NCI-H2029 treated with DMSO at 0.1 percent for 48 hours (cell line): Measurements from ENCODE around the gene CCDC107.
"Not testable (repeated sequence)": the region's sequence is repeated elsewhere in the genome, so short reads cannot be mapped to it uniquely, and the experiment has no call there.

Source experiments
- DNase-seq: peaks from one replicate; lab custom pipeline; 2025; lab: John Stamatoyannopoulos, UW

The CCDC107 gene

DNA sequence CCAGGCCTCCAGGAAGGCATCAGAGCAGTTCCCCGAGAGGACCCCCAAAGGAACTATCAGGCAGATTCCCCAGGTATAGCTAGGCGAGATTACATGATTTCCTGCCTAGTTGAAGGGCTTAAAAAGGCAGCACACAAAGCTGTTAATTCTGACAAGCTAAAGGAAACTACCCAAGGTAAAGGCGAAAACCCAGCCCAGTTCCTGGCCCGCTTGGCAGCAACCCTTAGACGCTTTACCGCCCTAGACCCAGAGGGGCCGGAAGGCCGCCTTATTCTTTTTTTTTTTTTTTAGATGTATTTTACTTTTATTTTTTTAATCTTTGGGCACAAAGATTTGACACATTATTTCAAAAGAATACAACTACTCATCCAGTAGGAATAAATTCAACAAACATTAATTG lies 19.3 kb upstream of the CCDC107 start:
- not testable (repeated sequence) for DNase-seq

DNA sequence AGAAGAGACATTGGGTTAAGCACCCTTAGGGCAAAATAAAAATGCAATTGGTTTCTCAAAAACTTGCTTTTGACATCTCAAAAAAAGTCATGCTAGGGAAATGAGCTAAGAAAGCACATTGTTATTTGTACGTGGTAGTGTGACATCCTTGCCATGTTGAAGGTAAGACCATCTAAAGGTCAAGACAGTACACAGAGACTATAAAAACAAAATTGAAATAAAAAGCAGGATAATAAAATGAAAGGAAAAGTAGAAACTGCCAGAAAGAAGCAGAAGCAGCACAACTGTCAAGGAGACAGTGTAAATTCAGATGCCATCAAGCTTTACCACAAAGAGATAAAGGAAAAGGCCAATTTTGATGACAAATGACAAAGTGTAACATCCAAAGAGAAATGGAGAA lies 18.9 kb upstream of the CCDC107 start:
- DNase-seq: not testable (repeated sequence)

DNA sequence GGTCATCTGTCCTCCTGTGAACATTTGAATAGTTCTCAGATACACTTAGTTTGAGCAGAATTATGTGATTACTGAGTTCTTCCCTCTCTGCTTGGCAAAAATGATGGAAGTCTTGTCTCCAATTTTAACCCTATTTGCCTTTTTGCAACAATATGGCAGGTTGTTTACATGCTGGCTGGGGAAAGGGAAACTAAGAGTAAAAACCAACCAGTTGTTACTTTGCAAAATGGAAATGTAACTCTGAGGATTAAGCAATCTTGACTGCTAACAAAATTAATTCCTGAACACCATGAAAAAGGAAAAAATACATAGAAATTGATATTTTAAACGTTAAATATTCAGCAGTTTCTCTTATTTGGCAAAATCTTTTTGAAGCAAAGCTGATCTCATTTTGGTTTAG lies 18.5 kb upstream of the CCDC107 start:
- DNase-seq: no peak

DNA sequence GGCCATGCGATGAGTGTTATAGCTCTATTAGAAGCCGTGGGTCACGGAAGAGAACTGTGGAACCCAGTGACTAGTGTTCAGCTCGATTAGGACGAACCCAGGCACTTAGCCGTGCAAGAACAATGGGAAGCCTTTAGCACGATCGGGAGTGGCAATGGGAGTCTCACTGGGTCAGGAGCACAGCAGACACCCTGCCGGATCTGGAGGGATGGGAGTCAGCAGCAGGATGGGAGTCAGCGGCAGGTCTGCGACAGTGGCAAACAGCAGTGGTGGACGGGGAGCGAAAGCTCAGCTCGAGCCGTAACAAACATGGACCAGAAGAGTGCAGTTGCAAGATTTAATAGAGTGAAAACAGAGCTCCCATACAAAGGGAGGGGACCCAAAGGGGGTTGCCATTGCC lies 17.7 kb upstream of the CCDC107 start:
- not testable (repeated sequence) for DNase-seq

DNA sequence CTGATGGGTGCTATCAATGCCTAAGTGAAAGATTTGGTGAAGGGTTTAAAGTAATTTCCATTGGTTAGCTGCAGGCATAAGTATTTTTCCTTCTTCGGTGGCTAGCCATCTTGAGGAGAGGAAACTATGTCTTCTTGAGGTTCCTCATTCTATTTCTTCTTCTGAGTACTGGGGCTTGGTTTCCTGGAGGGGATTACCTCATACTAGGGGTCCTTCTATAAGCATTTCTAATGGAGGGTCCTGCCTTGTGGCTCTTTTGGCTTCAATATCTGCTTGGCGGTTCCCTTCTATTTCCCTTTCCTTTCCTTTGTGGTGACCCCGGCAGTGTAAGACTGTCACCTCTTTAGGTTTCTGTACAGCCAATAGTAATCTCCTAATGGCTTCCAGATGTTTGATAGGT lies 16.6 kb upstream of the CCDC107 start:
- not testable (repeated sequence) for DNase-seq

DNA sequence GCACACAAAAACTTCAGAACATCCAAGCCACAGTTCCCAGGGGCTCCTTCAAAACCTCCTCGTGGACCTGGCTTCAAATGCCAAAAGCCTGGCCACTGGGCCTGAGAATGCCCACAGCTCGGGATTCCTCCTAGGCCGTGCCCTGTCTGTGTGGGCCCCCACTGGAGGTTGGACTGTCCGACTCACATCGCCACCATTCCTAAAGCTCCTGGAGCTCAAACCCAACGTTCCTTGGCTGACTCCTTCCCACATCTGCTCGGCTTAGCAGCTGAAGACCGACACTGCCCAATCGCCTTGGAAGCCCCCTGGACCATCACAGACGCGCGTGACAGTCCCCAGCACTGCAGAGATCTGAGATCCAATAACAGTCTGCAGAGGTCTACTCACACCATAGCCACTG lies 15.0 kb upstream of the CCDC107 start:
- no peak for DNase-seq

DNA sequence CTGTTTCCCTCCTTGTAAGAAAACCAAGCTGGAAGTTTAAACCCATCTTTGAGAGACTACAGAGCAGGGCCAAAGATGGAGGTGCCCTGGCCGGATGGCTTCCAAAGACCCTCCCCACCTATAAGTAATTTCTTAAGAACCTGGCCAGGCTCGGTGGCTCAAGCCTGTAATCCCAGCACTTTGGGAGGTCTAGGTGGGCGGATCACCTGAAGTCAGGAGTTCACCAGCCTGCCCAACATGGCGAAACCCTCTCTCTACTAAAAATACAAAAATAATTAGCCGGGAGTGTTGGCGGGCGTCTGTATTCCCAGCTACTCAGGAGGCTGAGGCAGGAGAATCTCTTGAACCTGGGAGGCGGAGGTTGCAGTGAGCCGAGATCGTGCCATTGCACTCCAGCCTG lies 12.4 kb upstream of the CCDC107 start:
- DNase-seq: not testable (repeated sequence)

DNA sequence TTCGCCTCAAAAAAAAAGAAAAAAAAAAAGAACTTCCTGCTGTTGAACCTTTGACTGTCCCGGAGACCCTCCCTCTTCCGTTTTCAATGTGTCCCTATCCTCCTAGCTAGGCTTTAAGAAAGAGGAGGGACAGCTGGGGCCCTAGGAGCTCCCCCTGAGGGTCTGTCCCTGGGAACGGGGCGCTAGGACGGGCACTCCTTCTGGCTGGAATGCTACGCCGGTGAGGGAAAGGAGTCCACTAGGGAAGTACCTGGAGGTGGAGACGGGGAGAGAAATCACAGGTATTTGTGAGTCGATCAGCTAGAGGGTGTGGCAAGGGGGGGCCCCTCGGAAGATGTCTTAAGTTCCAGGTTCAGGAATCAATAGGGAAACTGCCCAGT lies 11.9 kb upstream of the CCDC107 start:
- no peak for DNase-seq

DNA sequence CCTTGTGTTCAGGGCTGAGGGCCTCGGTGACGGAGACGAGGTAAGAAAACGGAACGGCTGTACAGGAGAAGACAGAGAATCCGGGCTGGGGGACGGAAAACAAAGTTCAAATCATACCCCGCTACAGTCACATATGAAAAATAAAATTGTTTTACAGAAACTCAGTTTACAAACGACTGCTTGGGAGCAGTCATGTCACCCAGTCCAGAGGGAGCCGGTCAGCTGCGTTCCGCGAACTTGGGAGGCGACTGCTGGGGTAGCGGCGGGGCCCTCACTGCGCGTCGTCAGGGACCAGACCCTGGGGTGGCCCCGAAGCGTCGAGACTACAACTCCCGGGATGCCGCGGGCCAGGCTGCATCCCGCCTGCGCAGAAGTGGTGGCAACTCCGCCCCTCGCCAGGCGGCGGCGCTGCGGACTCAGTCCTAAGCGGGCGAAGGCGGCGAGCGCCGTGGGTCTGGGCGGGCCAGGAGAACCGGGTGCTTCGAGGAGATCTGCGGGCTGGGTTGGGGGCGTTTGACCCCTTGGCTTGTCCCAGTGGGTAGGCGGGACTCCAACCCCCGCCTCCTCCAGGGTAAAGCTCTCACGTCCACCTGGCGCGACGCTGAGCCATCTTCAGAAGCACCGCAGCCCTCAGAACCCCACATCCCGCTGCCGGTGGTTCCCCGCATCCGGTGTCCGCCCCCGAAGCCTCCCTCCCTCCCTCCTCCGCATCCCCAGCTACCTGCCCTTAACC lies 11.4 kb upstream of the CCDC107 start:
- peak; percentile 70 for DNase-seq

DNA sequence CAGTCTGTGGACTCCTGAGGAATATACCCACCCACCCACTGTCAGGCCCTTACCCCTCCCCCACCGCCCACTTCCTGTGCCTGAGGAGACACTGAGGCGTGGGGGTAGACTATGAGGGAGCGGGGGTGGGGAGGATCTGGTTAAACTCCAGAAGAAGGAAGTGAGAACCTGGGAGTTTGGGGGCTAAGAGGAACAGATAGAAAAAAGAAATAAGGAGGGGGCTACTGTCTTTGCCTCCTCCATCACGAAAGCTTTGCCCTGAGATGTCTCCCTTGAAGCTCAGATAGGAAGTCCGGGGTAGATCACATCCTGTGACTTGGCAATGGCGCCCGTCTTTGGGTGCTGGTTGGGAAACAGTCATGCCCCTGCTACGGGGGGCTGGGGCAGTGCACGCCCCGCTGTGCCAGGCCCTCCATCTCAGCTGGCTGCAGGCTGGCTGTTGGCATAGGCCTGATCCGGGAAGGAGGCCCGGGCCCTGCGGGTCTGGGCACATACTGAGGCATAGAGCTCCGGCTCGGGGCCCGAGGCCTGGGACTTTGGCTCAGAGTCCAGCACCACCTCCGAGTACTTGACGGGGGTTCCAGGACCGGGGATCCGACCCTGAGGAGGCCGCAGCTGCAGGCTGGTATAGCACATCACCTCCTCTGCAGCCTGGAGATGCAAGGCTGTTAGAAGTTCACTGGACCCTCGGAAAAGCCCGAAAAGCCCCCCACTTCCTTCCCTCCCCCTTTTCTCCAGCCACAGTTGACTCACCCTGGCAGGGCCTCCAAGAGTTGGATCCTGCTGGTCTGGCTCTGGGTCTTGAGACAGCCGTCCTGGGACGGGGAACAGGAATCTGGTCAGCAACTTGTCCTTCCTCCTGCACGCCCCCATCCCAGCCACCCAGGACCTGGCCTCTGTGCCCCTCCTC lies 8.4 kb upstream of the CCDC107 start:
- no peak for DNase-seq

DNA sequence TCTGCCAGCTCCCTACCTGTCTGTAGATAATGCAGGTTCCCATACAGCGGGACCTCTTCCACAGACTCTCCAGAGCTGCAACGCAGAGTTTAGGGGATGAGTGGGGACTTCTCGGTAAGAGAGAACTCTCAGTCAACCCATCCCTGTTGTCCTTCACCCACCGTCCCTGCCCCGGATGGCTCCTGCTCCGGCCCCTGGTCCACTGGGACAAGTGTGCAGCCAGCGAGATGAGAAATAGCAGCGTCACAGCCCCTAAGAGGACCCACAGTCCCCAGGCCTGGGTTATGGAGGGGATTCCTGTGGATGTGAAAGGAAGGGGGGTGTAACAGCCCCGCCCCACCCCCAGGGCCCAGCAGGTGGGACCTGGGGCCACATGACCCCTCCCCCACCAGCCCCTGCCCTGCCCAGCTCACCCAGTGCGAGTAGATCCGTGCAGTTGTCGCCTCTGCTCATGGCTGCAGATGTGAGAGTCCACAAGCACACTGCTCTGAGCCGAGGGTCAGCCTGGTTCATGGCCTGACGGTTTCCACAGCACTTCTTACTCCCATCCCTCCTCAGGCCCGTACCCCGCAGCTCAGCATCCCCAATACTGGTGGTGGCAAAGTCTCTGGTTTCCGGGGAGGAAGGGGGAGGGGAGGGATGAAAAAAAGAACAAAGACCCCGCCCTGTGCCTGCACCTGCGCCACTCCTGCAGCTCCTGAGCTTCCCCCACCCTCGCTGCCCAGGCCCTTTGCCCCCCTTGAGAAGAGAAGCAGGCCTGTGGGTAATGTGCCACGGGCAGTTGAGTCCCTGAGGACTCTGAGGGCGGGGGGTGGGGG lies 7.5 kb upstream of the CCDC107 start, which contains the start of gene SIT1:
SIT1 (minus strand) TSS at position 591 of the 818 bp plus-strand sequence; CDS start at position 513, 78 bp downstream.
- no peak for DNase-seq

DNA sequence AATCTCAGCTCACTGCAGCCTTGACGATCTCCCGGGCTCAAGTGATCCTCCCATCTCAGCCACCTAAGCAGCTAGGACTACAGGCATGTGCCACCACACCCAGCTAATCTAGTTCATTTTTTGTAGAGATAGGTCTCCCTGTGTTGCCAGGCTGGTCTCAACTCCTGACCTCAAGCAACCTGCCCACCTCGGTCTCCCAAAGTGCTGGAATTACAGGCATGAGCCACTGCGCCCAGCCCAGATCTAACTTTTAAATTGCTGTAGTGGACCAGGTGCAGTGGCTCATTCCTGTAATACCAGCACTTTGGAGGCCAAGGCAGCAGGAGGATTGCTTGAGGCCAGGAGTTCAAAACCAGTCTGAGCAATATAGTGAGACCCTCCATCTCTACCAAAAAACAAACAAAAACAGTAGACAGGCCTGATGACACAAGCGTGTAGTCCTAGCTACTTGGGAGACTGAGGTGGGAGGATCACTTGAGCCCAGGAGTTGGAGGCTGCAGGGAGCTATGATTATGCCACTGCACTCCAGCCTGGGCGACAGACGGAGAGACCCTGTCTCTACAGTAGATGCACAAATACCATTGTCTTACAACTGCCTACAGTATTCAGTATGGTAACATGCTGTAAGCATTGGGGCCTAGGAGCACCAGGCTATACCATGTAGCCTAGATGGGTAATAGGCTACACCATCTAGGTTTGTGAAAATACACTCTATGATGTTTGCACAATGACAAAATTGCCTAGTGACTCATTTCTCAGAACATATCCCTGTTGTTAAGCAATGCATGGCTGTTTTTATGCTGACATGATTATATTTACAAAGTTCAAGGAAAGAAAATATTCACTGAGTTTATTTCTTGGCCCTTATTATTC lies 5.9 kb upstream of the CCDC107 start:
- no peak for DNase-seq

DNA sequence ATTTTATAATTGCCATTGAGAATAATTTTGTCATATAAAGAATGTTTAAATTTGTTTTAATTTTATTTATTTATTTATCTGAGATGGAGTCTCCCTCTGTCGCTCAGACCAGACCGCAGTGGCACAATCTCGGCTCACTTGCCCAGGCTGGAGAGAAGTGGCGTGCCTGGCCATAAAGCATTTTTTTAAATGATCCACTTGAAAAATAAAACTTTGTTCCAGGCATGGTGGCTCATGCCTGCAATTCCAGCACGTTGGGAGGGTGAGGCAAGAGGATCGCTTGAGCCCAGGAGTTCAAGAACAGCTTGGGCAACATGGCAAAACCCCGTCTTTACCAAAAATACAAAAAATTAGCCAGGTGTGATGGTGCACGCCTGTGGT lies 5.3 kb upstream of the CCDC107 start:
- DNase-seq: no peak

DNA sequence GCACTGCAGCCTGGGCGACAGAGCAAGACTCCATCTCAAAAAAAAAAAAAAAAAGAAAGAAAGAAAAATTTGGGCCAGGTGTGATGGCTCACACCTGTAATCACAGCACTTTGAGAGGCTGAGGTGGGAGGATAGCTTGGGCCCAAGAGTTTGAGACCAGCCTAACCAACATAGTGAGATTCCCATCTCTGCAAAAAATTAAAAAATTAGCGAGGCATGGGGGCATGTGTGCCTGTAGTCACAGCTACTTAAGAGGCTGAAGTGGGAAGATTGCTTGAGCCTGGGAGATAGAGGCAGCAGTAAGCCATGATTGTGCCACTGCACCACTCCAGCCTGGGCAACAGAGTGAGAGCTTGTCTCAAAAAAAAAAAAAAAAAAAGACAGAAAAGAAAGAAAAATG lies 4.5 kb upstream of the CCDC107 start:
- DNase-seq: no peak

DNA sequence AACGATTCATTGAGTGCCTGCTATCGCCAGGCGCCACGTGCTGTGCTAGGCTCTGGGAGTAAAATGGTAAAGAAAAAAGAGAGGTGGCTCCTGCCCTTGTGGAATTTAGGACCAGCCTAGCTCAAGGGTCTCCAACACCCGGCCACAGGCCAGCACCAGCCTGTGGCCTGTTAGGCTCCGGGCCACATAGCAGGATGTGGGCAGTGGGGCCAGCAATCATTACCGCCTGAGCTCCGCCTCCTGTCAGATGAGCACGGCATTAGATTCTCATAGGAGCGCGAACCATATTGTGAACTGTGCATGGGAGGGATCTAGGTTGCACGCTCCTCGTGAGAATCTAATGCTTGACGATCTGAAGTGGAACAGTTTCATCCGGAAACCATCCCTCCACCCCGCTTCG lies 1.7 kb upstream of the CCDC107 start:
- DNase-seq: no peak

DNA sequence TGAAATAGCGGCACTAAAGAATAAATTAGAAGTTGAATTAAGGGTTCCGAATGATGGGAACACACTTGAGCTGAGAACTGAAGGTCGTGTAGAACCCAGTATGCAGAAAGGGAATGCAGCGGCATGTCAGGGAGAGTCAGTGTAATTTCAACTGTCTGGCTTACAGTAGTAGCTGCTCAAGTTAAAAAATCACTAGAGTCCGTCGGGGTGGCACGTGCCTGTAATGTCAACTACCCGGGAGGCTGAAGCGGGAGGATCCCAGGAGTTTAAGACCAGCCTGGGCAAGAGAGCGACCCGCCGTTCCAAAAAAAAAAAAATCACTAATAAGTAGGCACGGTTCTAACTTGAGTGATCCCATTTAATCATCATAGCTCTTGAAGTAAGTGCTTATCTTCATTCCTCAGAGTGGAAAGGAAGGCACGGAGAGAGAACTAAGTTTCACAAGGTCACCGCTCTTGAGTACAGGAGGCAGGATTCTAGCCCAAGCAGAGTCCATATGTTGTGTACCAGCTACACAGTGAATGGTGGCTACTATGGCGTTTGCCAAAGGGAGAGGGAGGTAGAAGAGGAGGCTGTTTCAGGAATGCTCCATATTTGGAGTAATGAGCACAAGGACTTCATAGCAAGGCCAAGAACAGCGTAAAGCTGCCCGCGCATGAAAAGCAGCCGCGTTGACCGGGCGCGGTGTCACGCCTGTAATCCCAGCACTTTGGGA lies 1.1 kb upstream of the CCDC107 start:
- DNase-seq: no peak

DNA sequence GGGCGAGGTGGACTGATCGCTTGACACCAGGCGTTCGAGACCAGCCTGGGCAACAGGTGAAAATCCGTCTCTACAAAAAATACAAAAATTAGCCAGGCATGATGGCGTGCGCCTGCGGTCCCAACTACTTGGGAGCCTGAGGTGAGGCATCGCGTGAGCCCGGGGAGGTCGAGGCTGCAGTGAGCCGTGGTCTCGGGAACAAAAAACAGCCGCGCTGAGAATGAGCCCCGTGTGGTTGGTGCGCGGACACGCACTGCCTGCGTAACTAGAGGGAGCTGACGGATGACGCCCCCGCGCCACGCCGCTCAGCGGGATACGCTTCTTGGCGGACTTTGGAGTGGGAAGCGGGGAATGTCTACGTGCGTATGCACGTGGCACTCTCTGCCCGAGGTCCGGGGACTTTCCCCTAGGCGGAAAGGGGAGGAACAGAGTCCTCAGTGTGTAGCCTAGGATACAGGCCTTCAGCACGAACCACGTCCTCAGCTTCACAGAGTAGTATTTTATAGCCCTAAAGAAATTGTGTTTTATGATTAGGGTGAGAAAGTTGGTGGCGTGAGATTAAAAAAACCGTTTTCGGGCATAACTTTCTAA lies 451 bp upstream of the CCDC107 start, which contains the start of gene RMRP:
RMRP (minus strand) TSS at position 474 of the 591 bp plus-strand sequence.
- peak; percentile 92 for DNase-seq

DNA sequence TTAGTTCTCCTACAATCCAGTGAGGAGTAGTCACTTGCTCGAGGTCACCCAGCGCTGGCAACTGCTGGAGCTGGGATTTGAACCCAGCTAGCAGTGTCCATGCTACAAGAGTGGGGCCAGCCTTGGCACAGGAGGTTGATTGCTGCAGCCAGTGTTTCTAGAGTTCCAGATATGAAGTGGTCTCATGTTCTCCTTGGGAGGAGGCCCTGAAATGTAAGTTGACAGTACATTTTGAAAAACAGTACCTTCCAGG lies 802 bp downstream of the CCDC107 start:
- DNase-seq: peak; percentile 28

DNA sequence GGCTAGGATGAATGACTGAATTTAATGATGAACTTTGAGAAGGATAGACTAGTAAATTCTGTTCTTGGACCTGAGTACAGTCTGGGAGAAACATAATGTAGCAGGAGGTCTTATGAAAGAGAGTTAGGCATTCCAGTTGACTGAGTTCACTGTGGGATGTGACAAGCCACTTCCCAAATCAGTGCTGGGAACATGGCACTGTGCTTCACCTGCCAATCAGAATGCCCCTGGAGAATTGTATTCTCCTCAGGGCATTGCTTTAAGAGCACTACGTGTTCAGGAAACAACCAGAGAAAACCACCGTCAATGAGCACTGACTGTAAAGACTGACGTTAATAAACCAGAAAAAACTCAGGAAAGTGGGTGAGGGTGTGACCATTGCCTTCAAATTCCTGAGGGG lies 1.2 kb downstream of the CCDC107 start:
- no peak for DNase-seq

DNA sequence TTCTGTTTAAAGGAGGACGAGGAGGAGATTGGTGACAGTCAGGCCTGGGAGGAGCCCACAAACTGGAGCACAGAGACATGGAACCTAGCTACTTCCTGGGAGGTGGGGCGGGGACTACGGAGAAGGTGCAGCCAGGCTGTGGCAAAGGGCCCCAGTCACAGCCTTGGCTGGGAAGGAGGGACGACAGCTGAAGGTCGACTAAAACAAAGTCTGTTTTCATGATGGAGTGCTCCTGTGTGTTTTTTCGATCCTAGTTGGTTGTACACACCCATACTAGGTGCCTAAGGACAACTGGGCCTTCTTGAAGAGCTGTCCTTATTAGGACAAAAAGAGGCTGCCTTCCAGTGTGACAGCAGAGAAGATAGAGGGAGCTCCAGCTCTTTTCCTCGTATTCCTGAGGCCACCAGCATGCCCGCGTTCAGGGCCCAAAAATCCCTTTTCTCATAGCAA lies 2.9 kb downstream of the CCDC107 start:
- no peak for DNase-seq
